Natural killer cell (primary cell): Measurements from ENCODE around the gene LAMP5. TPM values are rescaled to one million over a fixed set of nuclear protein-coding genes. Genes with fewer than 3 reads are reported as not detected.

Experiments
- ATAC-seq, 3 donors: fragments of 150-1000 bp in 2 of 3; fragments of 200-7000 bp in 1 of 3; cut with Tn5 transposase; 1 replicate in 1 of 3; 2 replicates in 2 of 3; pipeline ENCODE4 v1.10.0; 2021; ENCODE audit warnings: mild to moderate bottlenecking in 2 of 3, moderate library complexity in 2 of 3
- DNase-seq, 2 donors: peaks; one replicate each; pipeline versions ENCODE4 v3.0.0 to v3.0.0-alpha.2; 2013 to 2021; ENCODE audit warnings: mixed read lengths in 1 of 2
- H3K27ac ChIP-seq: one replicate; pipeline ENCODE4 v1.5.1; 2013; ENCODE audit warnings: mild to moderate bottlenecking, low read length
- H3K27me3 ChIP-seq: one replicate; pipeline ENCODE4 v1.6.1; 2013; ENCODE audit warnings: low read length; ENCODE audit not compliant: control insufficient read depth, insufficient read depth
- H3K36me3 ChIP-seq: one replicate; pipeline ENCODE4 v1.6.1; 2013; ENCODE audit warnings: low read length; ENCODE audit not compliant: control insufficient read depth, insufficient read depth
- H3K4me1 ChIP-seq: one replicate; pipeline ENCODE4 v1.6.1; 2013; ENCODE audit warnings: low read length; ENCODE audit not compliant: control insufficient read depth, insufficient read depth
- H3K4me3 ChIP-seq: one replicate; pipeline ENCODE4 v1.5.1; 2013; ENCODE audit warnings: low read length
- H3K9me3 ChIP-seq: one replicate; pipeline ENCODE4 v1.6.1; 2013; ENCODE audit warnings: low read length; ENCODE audit not compliant: control insufficient read depth, insufficient read depth
- H3K27ac Mint-ChIP-seq, 2 donors: one replicate each; pipeline ENCODE4 v1.8.0; 2022; ENCODE audit warnings: mild to moderate bottlenecking in 2 of 2, mixed read lengths in 2 of 2, moderate library complexity in 1 of 2
- H3K27me3 Mint-ChIP-seq, 2 donors: one replicate each; pipeline ENCODE4 v1.8.0; 2022; ENCODE audit warnings: low read depth in 2 of 2, mixed read lengths in 2 of 2
- H3K36me3 Mint-ChIP-seq: one replicate; pipeline ENCODE4 v1.8.0; 2022; ENCODE audit warnings: mixed read lengths
- H3K4me1 Mint-ChIP-seq, 2 donors: one replicate each; pipeline ENCODE4 v1.8.0; 2022; ENCODE audit warnings: mixed read lengths in 2 of 2
- H3K4me3 Mint-ChIP-seq: one replicate; pipeline ENCODE4 v1.8.0; 2022; ENCODE audit warnings: mild to moderate bottlenecking, moderate library complexity, mixed read lengths
- H3K9me3 Mint-ChIP-seq, 2 donors: one replicate each; pipeline ENCODE4 v1.8.0; 2022; ENCODE audit warnings: mixed read lengths in 2 of 2
- CTCF ChIP-seq: fragments of 200-600 bp; IDR thresholded peaks from one replicate; pipeline ENCODE4 v1.8.0; 2022; ENCODE audit warnings: antibody characterized with exemption
- WGBS: methylation state at CpG from one replicate; pipeline ENCODE4 v1.1.7; 2013; ENCODE audit warnings: missing lambda C conversion rate; ENCODE audit not compliant: insufficient coverage; 5-methylcytosine and 5-hydroxymethylcytosine counted together
- intact Hi-C: fragments of 100-400 bp; cut with micrococcal nuclease; formaldehyde crosslinking; loops from one replicate; pipeline ENCODE4 v1.14.2; 2022
- total RNA-seq, 4 donors: library from RNA; stranded (reverse); fragments of 120-200 nt in 1 of 4; gene quantifications; one replicate each; pipeline versions ENCODE4 v1.2.3 to v1.2.4, GENCODE V29; 2013 to 2022

Gene LAMP5
- total RNA-seq, 3 donors from 2014 or later (not counting 1 experiment from before 2014, with no cell fraction given), result 0.23 TPM; not detected in 2

DNA sequence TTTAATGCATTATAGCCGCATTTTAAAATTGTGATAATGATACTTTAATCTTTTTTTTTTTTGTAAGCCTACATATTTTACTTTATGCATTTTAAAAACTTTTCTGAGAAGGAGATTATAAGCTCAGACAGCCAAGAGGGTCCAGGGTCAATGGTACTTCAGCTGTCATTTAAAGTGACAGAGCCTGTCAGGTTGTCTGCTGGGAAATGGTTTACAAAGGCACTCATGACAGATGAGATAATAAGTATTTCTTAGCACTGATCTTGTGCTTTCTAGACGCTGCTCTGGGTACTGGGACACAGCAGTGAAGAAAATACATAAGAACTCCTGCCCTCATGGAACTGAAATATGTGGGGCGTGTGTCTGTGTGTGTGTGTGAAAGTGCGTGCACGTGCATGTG is 19.6 kb downstream of the LAMP5 start:
- DNase-seq (no peak), ATAC-seq (no peak)
- intact Hi-C loops, result no loop called here
- Mint-ChIP-seq H3K27ac (no peak overlapping the region), H3K27me3 (peaks cover 0 to 2% of the 10 kb centered on the region in 2 donors), H3K4me3 (no peak overlapping the region), H3K4me1 (no peaks in the 10 kb centered on the region), H3K36me3 (no peaks in the 10 kb centered on the region), H3K9me3 (peaks cover 0 to 2% of the 10 kb centered on the region in 2 donors)
- WGBS, result 67% methylated on average over 3 of the region's 5 CpGs
- H3K27me3 ChIP-seq, result no peaks in the 10 kb centered on the region
- no peak for TF ChIP-seq CTCF
- H3K36me3 ChIP-seq, result no peaks in the 10 kb centered on the region
- no peaks in the 10 kb centered on the region for H3K4me1 ChIP-seq
- H3K9me3 ChIP-seq, result no peaks in the 10 kb centered on the region
- no peak overlapping the region for H3K4me3 ChIP-seq
- no peak overlapping the region for H3K27ac ChIP-seq

DNA sequence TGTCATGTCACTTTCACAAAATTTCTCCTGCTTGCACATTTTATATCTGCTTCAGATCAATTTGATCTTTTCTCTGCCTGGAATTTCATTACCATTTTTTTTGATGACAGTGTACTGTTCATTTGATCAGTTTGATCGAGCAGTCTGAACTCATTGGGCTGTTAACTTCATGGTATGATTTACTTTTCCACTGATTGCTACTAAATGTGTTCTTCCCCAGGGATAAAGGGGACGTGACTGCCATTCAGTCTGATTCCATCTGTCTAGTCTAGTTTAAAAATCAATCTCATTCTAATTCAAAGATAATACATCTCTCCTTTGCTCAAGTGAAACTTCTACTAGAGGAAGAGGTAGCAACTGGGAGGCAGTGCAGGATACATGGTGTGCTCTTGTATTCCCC is 21.1 kb downstream of the LAMP5 start:
- ATAC-seq (no peak), DNase-seq (no peak)
- WGBS, result 79% methylated on average over 2 of the region's 2 CpGs
- Histone ChIP-seq H3K4me1 (no peaks in the 10 kb centered on the region), H3K27ac (no peak overlapping the region), H3K9me3 (no peaks in the 10 kb centered on the region), H3K27me3 (no peaks in the 10 kb centered on the region), H3K36me3 (no peaks in the 10 kb centered on the region), H3K4me3 (no peak overlapping the region)
- H3K27me3 Mint-ChIP-seq, result peaks cover 0 to under 1% of the 10 kb centered on the region in 2 donors
- intact Hi-C loops, result no loop called here
- peaks cover 0 to 2% of the 10 kb centered on the region in 2 donors for H3K9me3 Mint-ChIP-seq
- no peak overlapping the region for H3K4me3 Mint-ChIP-seq
- H3K36me3 Mint-ChIP-seq, result no peaks in the 10 kb centered on the region
- no peak overlapping the region for H3K27ac Mint-ChIP-seq
- TF ChIP-seq CTCF, result no peak
- H3K4me1 Mint-ChIP-seq, result no peaks in the 10 kb centered on the region

GRCh38 chr20:9543214-9543613 is 28.8 kb downstream of the LAMP5 start:
- Mint-ChIP-seq H3K4me1 (no peaks in the 10 kb centered on the region), H3K36me3 (no peaks in the 10 kb centered on the region), H3K9me3 (peaks cover 2 to 9% of the 10 kb centered on the region in 2 donors), H3K4me3 (no peak overlapping the region), H3K27me3 (peaks cover 0 to 3% of the 10 kb centered on the region in 2 donors), H3K27ac (no peak overlapping the region)
- no peaks in the 10 kb centered on the region for H3K36me3 ChIP-seq
- H3K9me3 ChIP-seq, result no peaks in the 10 kb centered on the region
- H3K27me3 ChIP-seq, result no peaks in the 10 kb centered on the region
- intact Hi-C loops, result no loop called here
- no peak for TF ChIP-seq CTCF
- no peak for DNase-seq
- WGBS, result 56% methylated on average over 4 of the region's 4 CpGs
- H3K27ac ChIP-seq, result no peak overlapping the region
- no peaks in the 10 kb centered on the region for H3K4me1 ChIP-seq
- no peak overlapping the region for H3K4me3 ChIP-seq
- ATAC-seq, result no peak

DNA sequence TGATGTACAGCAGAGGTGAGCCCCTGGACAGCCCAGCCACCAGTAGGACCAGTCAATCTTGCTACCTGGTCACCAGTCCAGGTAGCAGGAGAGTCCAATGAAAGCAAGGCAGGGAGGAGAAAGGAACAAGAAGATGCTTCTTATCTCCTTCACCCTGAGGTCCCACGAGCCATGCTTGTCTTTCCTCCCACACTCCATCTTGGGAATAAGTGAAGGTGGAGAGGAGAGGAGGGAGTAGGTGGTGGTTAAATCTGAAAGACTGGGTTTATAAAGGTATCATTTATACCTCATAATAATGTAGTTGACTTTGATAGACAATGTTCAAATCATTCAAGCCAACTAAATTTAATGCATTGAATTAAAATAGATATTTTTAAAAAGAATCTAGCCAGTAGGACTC is 35.9 kb downstream of the LAMP5 start:
- Histone ChIP-seq H3K27me3 (no peaks in the 10 kb centered on the region), H3K4me1 (no peaks in the 10 kb centered on the region), H3K4me3 (no peak overlapping the region), H3K27ac (no peak overlapping the region), H3K9me3 (no peaks in the 10 kb centered on the region), H3K36me3 (no peaks in the 10 kb centered on the region)
- Mint-ChIP-seq H3K9me3 (peaks cover 2 to 9% of the 10 kb centered on the region in 2 donors), H3K4me3 (no peak overlapping the region), H3K27me3 (peaks cover 0 to 3% of the 10 kb centered on the region in 2 donors), H3K4me1 (no peaks in the 10 kb centered on the region), H3K27ac (no peak overlapping the region), H3K36me3 (no peaks in the 10 kb centered on the region)
- no peak for TF ChIP-seq CTCF
- DNase-seq (no peak), ATAC-seq (no peak)
- WGBS, result no CpG with 5 or more reads among the region's 1 CpG
- intact Hi-C loops, result no loop called here
